Measurements from ENCODE around the gene SP8.

Gene SP8

GRCh38 chr7:20794676-20795075 lies 8.0 kb upstream of the SP8 start:
- no peak for DNase-seq (ENCODE audit: low read depth in 2 of 2)

DNA sequence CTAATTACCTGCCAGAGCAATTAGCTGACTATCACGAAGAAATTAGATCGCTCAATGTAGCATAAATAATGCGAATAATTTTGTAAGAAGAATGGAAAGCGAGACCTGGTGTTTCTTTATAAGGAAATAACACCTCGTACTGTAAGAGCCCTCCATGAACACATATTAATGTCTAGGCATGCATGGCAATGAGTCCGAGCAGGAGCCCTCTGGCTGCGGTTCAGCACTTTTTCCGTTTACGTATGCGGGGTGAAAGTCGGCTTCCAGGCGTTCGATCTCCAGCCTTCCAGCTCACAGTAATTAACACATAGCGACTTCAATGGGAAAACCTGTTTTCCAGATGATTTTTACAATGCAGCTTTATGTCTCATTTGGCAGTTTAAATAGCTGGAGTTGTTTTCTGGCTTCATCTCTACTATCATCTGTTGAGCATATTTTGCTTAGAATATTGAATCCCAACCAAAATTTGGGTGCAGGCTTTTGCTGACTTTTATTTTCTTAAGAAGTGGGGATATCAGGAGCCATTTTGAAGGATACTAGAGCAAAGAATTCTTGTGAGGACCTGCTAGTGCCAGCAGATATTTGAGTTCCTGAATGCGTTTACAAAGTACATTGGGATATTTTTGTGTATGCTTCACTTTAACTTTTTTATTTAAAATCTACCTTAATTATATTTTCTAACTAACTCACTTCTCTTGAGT lies 7.2 kb upstream of the SP8 start:
- no peak for DNase-seq (ENCODE audit: low read depth in 2 of 2)

DNA sequence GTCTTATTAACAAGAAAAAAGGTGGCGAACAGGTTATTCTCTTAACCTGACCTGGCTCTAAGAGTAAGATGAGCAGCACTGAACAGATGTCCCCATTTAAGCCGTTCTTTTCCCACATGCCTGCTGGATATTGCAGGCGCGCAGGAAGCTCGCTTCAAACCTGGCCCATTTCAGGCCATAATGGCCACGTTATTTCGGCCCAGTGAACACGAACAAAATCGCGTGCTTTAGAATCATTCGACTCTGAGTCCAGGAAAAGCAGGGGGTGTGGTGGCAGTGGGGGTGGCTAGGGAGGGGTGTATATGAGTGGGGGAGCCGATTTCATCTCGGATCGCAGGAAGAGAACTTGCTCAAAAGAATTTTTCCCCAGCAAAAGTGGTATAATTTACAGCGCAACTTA lies 6.6 kb upstream of the SP8 start:
- DNase-seq (ENCODE audit: low read depth in 2 of 2): no peak

DNA sequence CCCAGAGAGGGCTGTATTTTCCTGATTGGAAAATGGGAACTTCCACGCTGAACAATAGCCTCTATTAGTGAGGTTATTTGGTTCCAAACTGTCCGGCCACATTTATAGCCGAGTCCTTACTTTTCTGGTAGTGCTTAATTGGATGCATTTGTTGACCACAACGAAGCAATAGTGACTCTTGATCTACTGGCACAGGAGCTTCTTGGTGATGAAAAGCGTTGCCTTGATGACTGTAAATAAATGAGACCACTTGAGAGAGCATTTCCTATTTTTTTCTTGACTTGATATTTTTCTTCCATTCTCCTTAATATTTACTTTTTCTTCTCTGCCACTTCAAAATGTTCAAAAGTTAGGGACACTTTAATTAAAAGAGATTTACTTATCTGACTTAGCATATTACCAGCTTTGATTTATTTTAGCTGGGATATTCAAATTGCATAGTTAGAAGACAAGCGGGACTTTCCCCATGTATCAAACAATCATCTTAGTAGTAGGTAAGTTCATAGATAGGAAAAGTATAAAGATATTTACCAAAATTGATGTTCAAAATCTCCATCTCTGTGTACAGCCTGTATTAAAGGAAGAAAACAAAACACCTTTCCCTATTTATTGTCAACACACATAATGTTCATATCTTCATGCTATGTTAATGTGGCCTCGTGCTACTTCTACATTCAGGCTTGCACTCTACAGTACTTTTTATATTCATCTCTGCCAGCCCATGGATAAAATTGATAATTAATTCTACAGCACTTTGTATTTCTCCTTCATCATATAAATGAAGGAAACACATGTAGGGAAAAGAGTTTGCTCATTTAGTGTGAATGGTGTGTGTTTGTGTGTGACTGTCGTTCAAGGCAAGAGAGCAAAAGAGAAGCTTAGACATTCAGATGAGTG lies 5.1 kb upstream of the SP8 start:
- no peak for DNase-seq (ENCODE audit: low read depth in 2 of 2)

DNA sequence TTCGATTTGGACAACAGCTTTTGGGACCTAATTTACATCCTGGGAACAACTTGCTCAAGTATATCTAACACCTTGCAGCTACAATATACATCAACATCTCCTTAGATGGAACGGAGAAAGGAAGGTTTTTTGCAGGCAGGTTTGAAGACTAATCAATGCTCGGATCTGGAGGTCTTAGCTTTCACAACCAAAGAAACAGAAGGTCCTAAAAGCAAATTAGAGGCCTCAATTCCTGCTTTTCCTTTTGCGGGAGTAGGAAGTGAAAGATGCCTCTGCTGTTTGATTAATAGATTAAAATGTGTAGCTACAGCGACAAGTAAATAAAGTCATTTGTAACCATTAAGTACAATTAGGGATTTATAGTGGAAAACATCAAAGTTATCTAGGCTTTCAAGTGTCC lies 3.7 kb upstream of the SP8 start:
- no peak for DNase-seq (ENCODE audit: low read depth in 2 of 2)

- no peak for DNase-seq (ENCODE audit: low read depth in 2 of 2)
Measured at GRCh38 chr7:20788420-20788990, 1.8 kb upstream of the SP8 start.

DNA sequence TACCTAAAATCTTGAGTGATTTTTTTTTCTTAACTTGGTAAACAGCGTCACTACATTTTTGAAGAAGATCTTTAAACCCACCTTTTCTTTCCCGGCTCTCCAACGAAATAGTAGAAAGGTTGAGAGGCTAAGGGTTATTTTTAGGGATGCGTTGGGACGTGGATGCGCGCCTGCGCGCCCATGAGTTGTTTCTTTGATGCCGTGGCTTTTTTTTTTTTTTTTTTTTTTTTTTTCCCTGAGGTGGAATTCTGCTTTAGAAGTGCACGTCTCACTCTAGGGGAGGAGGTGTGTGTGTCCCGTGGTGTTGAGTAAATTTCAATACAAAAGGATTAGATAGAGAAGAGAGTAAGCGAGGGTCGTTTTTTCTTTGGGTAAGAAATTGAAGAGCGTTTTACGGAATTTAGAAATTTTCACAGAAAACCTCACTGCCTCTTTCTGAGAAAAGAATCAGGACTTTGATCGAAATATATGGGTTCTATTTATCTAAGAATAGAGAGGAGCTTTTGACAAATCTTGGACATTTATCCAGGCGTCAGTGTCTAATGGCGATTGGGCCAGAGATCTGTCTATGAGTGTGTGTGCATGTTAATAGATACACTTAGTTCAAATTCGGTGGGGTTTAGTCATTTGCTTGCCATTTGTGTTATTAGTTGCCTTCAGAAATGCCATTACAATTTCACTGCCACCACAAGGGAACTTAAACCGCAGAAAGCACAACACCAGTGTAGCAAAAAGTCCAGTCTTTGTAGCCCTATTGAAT lies 1.2 kb upstream of the SP8 start:
- DNase-seq (ENCODE audit: low read depth in 2 of 2): no peak

DNA sequence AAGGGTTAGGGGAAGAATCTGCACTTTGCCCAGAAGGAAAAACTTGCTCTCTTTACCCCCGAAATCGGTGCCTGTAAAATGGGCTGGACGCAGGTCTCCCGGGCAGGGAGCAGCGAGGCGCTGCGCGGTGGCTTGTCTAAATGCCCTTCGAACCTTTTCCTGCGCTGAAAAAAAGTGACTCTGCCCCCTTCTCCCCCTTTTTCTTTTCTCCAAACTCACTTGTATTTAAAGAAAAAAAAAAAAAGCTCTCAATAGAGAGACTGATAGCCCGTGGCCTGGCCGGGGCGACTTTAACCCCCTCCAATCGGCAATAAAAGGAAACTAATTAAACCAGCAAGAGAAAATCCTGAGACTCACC lies 286 bp downstream of the SP8 start:
- DNase-seq (ENCODE audit: low read depth in 2 of 2): no peak

DNA sequence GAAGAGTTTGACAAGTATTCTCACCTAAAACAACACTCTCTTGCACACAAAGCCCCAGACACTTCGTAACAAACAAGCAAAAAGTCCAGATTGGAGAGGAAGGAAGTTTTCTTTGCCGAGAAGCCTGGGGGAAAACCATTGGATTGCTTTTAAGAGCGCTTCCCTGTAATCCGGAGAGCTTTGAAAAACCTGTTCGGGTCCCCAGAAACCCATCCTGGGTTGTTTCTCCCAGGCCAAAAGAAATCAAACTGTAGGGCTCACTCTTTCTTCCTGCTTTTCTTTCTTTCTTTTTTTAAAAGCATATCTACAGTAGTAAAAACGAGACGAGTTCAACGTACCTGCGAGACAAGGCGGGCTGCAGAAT lies 655 bp downstream of the SP8 start:
- DNase-seq (ENCODE audit: low read depth in 2 of 2): no peak

- DNase-seq (ENCODE audit: low read depth in 2 of 2): no peak
Measured at GRCh38 chr7:20785157-20786048, 1.3 kb downstream of the SP8 start.

DNA sequence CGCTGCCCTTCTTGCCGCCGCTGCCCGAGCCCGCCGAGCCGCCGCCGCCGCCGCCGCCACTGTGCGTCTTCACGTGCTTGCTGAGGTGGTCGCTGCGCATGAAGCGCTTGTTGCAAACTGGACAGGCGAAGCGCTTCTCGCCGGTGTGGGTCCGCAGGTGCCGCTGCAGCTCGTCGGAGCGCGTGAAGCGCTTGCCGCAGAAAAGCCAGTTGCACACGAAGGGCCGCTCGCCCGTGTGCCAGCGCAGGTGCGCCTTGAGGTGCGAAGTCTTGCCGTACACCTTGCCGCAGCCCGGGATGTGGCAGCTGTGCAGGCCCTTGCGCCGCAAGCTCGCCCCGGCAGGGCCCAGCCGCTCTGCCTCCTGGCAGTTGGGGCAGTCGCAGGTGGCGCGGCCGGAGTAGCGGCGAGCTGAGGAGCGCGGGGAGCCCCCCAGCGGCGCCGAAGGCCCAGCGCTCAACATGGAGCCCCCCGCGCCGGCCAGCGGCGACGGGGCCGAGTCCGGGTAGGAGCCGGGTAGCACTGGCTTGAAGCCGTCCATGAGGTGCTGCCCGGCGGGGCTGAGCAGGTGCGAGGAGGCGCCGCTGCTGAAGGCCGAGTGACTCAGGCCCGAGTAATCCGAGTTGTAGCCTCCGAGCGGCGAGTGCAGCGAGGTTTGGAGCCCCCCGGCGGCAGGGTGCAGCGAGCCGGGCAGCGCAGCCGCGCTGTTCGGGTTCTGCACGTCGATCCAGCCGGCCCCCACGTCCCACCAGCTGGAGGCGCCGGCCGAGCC lies 2.1 kb downstream of the SP8 start:
- no peak for DNase-seq (ENCODE audit: low read depth in 2 of 2)

DNA sequence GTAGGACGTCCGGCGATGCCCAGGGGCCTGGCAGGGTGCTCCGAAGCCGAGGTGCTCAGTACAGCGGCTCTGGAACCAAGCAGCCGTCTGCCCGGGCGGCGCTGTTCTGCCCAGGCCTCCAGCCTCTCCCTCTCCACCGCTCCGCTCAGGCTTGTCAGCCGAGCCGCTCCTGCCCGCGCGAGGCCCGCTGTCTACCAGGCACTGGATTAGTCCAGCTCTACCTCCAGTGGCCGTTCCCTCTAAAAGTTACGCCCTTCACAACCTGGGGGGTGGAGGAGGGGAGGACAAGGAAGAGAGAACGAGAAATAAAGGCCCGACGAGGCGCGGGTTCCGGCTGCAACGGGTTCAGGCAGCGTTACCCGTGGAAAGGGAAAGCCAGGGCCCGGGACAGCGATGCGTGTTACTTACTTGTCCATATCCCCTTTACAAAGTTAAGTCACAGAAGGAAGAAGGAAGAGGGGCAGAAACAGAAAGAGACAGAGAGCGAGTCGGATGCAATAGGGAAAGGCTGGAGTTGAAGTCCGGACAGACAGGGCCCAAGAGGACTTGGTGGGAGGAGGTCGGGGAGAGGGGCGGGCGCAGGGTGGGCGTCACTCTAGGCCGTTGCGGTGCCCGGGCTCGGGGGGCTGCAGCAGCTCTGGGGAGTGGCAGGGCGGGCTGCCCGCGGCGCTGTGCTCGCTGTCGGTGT lies 2.8 kb downstream of the SP8 start:
- no peak for DNase-seq (ENCODE audit: low read depth in 2 of 2)

DNA sequence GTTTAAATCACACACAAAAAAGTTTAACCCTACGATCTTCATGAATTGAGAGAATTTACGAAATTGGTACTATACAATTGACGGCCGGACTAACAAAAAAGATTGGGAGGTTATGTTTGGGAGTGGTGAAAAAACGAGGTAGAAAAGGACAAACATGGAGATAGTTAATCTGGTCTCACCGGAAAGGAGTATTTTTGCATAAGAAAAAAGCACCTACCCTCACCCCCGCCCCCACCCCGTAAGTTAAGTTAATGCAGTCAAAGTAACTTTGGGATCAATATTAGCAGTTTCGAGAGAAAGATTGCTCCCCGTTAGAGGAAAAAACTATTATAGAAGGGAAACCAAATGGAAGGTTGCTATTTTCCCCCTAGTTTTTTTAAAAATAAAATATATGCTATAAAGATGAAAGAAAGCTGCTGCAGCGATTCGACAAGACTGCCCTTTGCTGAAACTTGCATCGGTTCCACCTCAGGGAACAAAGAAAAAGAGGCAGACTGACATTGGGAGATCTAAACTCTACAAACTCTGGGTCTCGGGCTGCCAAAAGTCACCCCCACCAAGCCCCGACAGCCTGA lies 3.5 kb downstream of the SP8 start:
- no peak for DNase-seq (ENCODE audit: low read depth in 2 of 2)

DNA sequence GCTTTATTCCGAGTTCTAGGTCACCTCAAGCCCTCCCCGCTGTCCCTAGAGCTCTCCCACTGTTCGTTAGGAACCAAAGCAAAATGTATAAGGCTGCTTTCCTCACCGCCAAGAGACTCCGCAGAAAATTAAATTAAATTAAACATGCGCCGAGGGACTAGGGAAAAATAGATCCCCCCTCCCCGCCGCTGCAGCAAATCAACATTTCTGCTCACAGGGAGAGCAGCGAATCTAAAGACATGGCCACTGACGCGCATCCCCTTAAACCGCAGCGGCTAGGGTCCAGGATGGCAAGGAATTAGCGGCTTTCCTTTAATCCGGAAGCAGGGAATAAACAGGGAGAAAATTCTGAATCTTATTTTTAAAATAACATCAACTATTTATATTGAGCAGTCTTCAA lies 7.6 kb downstream of the SP8 start:
- DNase-seq (ENCODE audit: low read depth in 2 of 2): no peak

DNA sequence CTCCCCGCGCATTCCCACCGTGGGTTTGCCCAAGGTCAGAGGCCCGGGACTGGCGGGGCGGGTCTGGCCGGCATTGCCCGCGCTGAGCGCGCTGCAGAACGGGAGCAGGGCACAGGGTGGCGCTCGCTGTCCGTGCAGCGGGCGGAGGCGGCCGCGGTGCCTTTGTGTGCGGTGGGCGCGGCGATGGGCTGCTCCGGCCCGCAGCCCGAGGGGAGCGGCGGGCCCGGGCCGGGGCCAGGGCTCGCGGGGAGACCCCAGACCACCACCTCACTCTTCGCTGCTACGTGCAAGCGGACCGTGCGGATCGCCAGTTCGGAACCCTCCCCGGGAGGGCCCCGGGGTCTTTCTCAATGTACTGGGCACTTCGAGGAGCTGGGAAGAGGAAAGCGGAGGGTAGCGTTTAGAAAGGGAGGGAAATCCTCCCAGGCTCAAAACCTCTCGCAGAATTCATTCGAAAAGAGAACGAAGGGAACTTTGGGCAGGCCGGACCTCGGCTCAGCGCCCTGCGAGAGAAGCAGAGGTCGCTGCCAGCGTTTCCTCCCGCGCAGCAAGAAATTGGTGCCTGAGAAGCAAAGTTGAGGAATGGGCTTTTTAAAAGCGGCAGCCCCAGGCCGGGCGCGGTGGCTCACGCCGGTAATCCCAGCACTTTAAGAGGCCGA lies 8.5 kb downstream of the SP8 start:
- no peak for DNase-seq (ENCODE audit: low read depth in 2 of 2)

GRCh38 chr7:20777377-20778062 lies 9.2 kb downstream of the SP8 start:
- no peak for DNase-seq (ENCODE audit: low read depth in 2 of 2)

DNA sequence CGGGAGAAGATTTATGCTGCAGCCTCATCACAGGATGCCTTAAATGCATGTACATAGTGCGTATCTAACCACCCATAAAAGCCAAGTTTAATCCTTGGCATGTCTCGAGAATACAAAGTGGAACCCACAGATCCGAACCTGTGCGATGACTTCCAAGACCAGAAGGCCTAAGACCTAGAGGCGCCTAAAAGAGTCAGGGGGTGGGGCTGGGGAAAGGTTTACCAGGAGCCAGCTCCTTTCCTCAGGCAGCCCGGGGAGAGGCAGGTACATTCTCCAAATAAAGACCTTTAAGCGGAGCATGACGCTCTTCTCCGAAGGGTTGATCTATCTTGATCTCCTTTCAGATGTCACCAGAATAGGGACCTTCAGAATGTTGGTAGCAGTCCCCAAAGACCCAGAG lies 9.7 kb downstream of the SP8 start:
- no peak for DNase-seq (ENCODE audit: low read depth in 2 of 2)

- no peak for DNase-seq (ENCODE audit: low read depth in 2 of 2)
Measured at GRCh38 chr7:20776214-20776911, 10.3 kb downstream of the SP8 start.

Data from stimulated activated CD8-positive, alpha-beta memory T cell treated with anti-CD3 and anti-CD28 coated beads, Interleukin-15, amount 100 ng/mL, for 48 hours (primary cell).